DOHH2 (cell line): ENCODE measurements around the gene LAMTOR1.

ENCODE experiments used
- H3F3A ChIP-seq: fragments of 200-600 bp; sonication (generic), shearing (Covaris generic); 2 replicates; pipeline ENCODE4 v1.6.0; 2016; ENCODE audit warnings: antibody characterized with exemption, mild to moderate bottlenecking; ENCODE audit not compliant: control insufficient read depth, insufficient read depth
- H3K27ac ChIP-seq: fragments of 200-600 bp; sonication (generic); 2 replicates; pipeline ENCODE4 v1.5.1; 2014; ENCODE audit warnings: low read depth, mild to moderate bottlenecking, low read length, moderate library complexity
- H3K27me3 ChIP-seq: fragments of 200-600 bp; sonication (generic); 2 replicates; pipeline ENCODE4 v1.6.1; 2014; ENCODE audit warnings: mild to moderate bottlenecking, low read length, mixed read lengths; ENCODE audit not compliant: control insufficient read depth
- H3K36me3 ChIP-seq: fragments of 200-600 bp; sonication (generic); 2 replicates; pipeline ENCODE4 v1.6.1; 2014; ENCODE audit warnings: mild to moderate bottlenecking, low read length, moderate library complexity, mixed read lengths; ENCODE audit not compliant: control insufficient read depth
- H3K4me1 ChIP-seq: fragments of 200-600 bp; sonication (generic); 2 replicates; pipeline ENCODE4 v1.6.1; 2014; ENCODE audit warnings: mild to moderate bottlenecking, low read length, mixed read lengths; ENCODE audit not compliant: control insufficient read depth
- H3K4me2 ChIP-seq: fragments of 200-600 bp; sonication (generic); 2 replicates; pipeline ENCODE4 v1.6.0; 2014; ENCODE audit warnings: mild to moderate bottlenecking, low read length, moderate library complexity
- H3K4me3 ChIP-seq: fragments of 200-600 bp; sonication (generic); 2 replicates; pipeline ENCODE4 v1.5.1; 2014; ENCODE audit warnings: mild to moderate bottlenecking, low read length, mixed read lengths
- H3K79me2 ChIP-seq: fragments of 200-600 bp; sonication (generic); 2 replicates; pipeline ENCODE4 v1.6.1; 2014; ENCODE audit warnings: mild to moderate bottlenecking, low read length, mixed read lengths; ENCODE audit not compliant: control insufficient read depth
- H3K9me2 ChIP-seq: fragments of 200-600 bp; sonication (generic); replicated peaks from 2 replicates; pipeline ENCODE4 v1.6.1; 2014; ENCODE audit warnings: mild to moderate bottlenecking, low read length, mixed read lengths; ENCODE audit not compliant: control insufficient read depth
- H3K9me3 ChIP-seq: fragments of 200-600 bp; sonication (generic); 2 replicates; pipeline ENCODE4 v1.6.1; 2014; ENCODE audit warnings: antibody characterized with exemption, low read length, mixed read lengths; ENCODE audit not compliant: control insufficient read depth, insufficient read depth
- H4K20me1 ChIP-seq: fragments of 200-600 bp; sonication (generic); 2 replicates; pipeline ENCODE4 v1.6.0; 2014; ENCODE audit warnings: low read depth, mild to moderate bottlenecking, antibody characterized with exemption, low read length, moderate library complexity; ENCODE audit not compliant: control insufficient read depth, insufficient read depth
- CTCF ChIP-seq: fragments of 200-600 bp; sonication (generic); IDR thresholded peaks from one replicate; pipeline ENCODE4 v1.5.1; 2014; ENCODE audit warnings: antibody characterized with exemption, mild to moderate bottlenecking, low read depth, low read length; ENCODE audit not compliant: poor library complexity, severe bottlenecking
- EZH2phosphoT487 ChIP-seq: fragments of 200-600 bp; sonication (generic); IDR thresholded peaks from 2 replicates; pipeline ENCODE4 v1.6.1; 2017; ENCODE audit warnings: borderline replicate concordance, mild to moderate bottlenecking, antibody characterized with exemption, low read length, moderate library complexity, mixed read lengths

Gene LAMTOR1

GRCh38 chr11:72105888-72106287 lies 2.8 kb upstream of the LAMTOR1 start, which contains the start of gene TOMT:
Gene TOMT, plus strand, starts transcription at chr11:72105924. Its CDS starts 28 bp downstream, at chr11:72105952.
- no peaks in the 10 kb centered on the region for H3K9me3 ChIP-seq
- H3K36me3 ChIP-seq = peaks cover 37% of the 10 kb centered on the region
- peaks cover 23% of the 10 kb centered on the region for H3K4me1 ChIP-seq
- H4K20me1 ChIP-seq = no peaks in the 10 kb centered on the region
- H3F3A ChIP-seq = peaks cover 5% of the 10 kb centered on the region; the same call in 1 of the 2 replicates
- H3K4me2 ChIP-seq = no peak within 1 kb of the TSS
- H3K4me3 ChIP-seq = no peak within 1 kb of the TSS
- H3K27me3 ChIP-seq = no peaks in the 10 kb centered on the region
- no peaks in the 10 kb centered on the region for H3K9me2 ChIP-seq
- TF ChIP-seq EZH2phosphoT487 (no peak), CTCF (no peak)
- no peak within 1 kb of the TSS for H3K27ac ChIP-seq
- peaks cover 22% of the 10 kb centered on the region for H3K79me2 ChIP-seq

- H3K4me2 ChIP-seq = peak overlapping the region; percentile 82
- H4K20me1 ChIP-seq = no peaks in the 10 kb centered on the region
- H3K79me2 ChIP-seq = peaks cover 40% of the 10 kb centered on the region
Observed at GRCh38 chr11:72103754-72104167, 664 bp upstream of the LAMTOR1 start.

GRCh38 chr11:72102631-72102945 lies 509 bp downstream of the LAMTOR1 start:
- H3K36me3 ChIP-seq = peaks cover 56% of the 10 kb centered on the region
- peak overlapping the region; percentile 81 for H3K4me2 ChIP-seq
- no peaks in the 10 kb centered on the region for H3K9me2 ChIP-seq

More at GRCh38 chr11:72103754-72104167, 664 bp upstream of the LAMTOR1 start:
- H3K36me3 ChIP-seq = peaks cover 44% of the 10 kb centered on the region
- H3F3A ChIP-seq = peaks cover 5% of the 10 kb centered on the region; the same call in 1 of the 2 replicates
- H3K4me3 ChIP-seq = peak overlapping the region; percentile 89
- no peak for TF ChIP-seq CTCF
- TF ChIP-seq EZH2phosphoT487 = no peak
- no peaks in the 10 kb centered on the region for H3K9me2 ChIP-seq
- no peaks in the 10 kb centered on the region for H3K27me3 ChIP-seq
- peaks cover 26% of the 10 kb centered on the region for H3K4me1 ChIP-seq
- peak overlapping the region; percentile 34 for H3K27ac ChIP-seq
- H3K9me3 ChIP-seq = no peaks in the 10 kb centered on the region

More at GRCh38 chr11:72102631-72102945, 509 bp downstream of the LAMTOR1 start:
- Histone ChIP-seq H3F3A (peaks cover 5% of the 10 kb centered on the region; the same call in 1 of the 2 replicates), H3K79me2 (peaks cover 40% of the 10 kb centered on the region), H3K4me1 (peaks cover 26% of the 10 kb centered on the region), H3K4me3 (peak overlapping the region; percentile 89), H3K27me3 (no peaks in the 10 kb centered on the region), H4K20me1 (no peaks in the 10 kb centered on the region), H3K9me3 (no peaks in the 10 kb centered on the region), H3K27ac (peak overlapping the region; percentile 77)
- TF ChIP-seq CTCF (no peak), EZH2phosphoT487 (no peak)
